ENCODE measurements around the gene HECW1.

HECW1 gene

GRCh38 chr7:43511769-43512515, 399.5 kb downstream of the HECW1 start:
- Histone ChIP-seq H3K4me3 (ENCODE audit: low read depth in 1 of 2, low read length in 2 of 2) (no peak overlapping the region), H3K27me3 (ENCODE audit: control insufficient read depth in 1 of 2, insufficient read depth in 2 of 2, low read length in 2 of 2) (peaks cover 0 to 2% of the 10 kb centered on the region in 2 donors), H3K4me1 (ENCODE audit: control insufficient read depth in 1 of 2, insufficient read depth in 2 of 2, low read length in 2 of 2) (no peaks in the 10 kb centered on the region), H3K27ac (ENCODE audit: low read depth, low read length) (no peak overlapping the region), H3K36me3 (ENCODE audit: control insufficient read depth in 1 of 2, insufficient read depth in 2 of 2, low read length in 2 of 2) (no peaks in the 10 kb centered on the region), H3K9me3 (ENCODE audit: control insufficient read depth in 1 of 2, low read length in 2 of 2) (no peaks in the 10 kb centered on the region), H3K9ac (ENCODE audit: low read depth in 1 of 2, low read length in 2 of 2) (no peak overlapping the region)

GRCh38 chr7:43513251-43513650, 400.8 kb downstream of the HECW1 start:
- Histone ChIP-seq H3K27ac (ENCODE audit: low read depth, low read length) (no peak overlapping the region), H3K4me3 (ENCODE audit: low read depth in 1 of 2, low read length in 2 of 2) (no peak overlapping the region), H3K4me1 (ENCODE audit: control insufficient read depth in 1 of 2, insufficient read depth in 2 of 2, low read length in 2 of 2) (no peaks in the 10 kb centered on the region), H3K9ac (ENCODE audit: low read depth in 1 of 2, low read length in 2 of 2) (no peak overlapping the region), H3K27me3 (ENCODE audit: control insufficient read depth in 1 of 2, insufficient read depth in 2 of 2, low read length in 2 of 2) (peaks cover 0 to 2% of the 10 kb centered on the region in 2 donors), H3K9me3 (ENCODE audit: control insufficient read depth in 1 of 2, low read length in 2 of 2) (no peaks in the 10 kb centered on the region), H3K36me3 (ENCODE audit: control insufficient read depth in 1 of 2, insufficient read depth in 2 of 2, low read length in 2 of 2) (no peaks in the 10 kb centered on the region)

- Histone ChIP-seq H3K9me3 (ENCODE audit: control insufficient read depth in 1 of 2, low read length in 2 of 2) (no peaks in the 10 kb centered on the region), H3K27me3 (ENCODE audit: control insufficient read depth in 1 of 2, insufficient read depth in 2 of 2, low read length in 2 of 2) (peaks cover 0 to 2% of the 10 kb centered on the region in 2 donors), H3K9ac (ENCODE audit: low read depth in 1 of 2, low read length in 2 of 2) (no peak overlapping the region), H3K4me1 (ENCODE audit: control insufficient read depth in 1 of 2, insufficient read depth in 2 of 2, low read length in 2 of 2) (no peaks in the 10 kb centered on the region), H3K36me3 (ENCODE audit: control insufficient read depth in 1 of 2, insufficient read depth in 2 of 2, low read length in 2 of 2) (no peaks in the 10 kb centered on the region), H3K4me3 (ENCODE audit: low read depth in 1 of 2, low read length in 2 of 2) (no peak overlapping the region), H3K27ac (ENCODE audit: low read depth, low read length) (no peak overlapping the region)
These were observed 404.3 kb downstream of the HECW1 start for GRCh38 chr7:43516581-43517342.

GRCh38 chr7:43517464-43517863, 405.0 kb downstream of the HECW1 start:
- H3K9me3 ChIP-seq (ENCODE audit: control insufficient read depth in 1 of 2, low read length in 2 of 2) = no peaks in the 10 kb centered on the region
- peaks cover 0 to 2% of the 10 kb centered on the region in 2 donors for H3K27me3 ChIP-seq (ENCODE audit: control insufficient read depth in 1 of 2, insufficient read depth in 2 of 2, low read length in 2 of 2)
- H3K27ac ChIP-seq (ENCODE audit: low read depth, low read length) = no peak overlapping the region

GRCh38 chr7:43520201-43520600, 407.8 kb downstream of the HECW1 start:
- Histone ChIP-seq H3K27ac (ENCODE audit: low read depth, low read length) (no peak overlapping the region), H3K9me3 (ENCODE audit: control insufficient read depth in 1 of 2, low read length in 2 of 2) (no peaks in the 10 kb centered on the region), H3K36me3 (ENCODE audit: control insufficient read depth in 1 of 2, insufficient read depth in 2 of 2, low read length in 2 of 2) (no peaks in the 10 kb centered on the region), H3K9ac (ENCODE audit: low read depth in 1 of 2, low read length in 2 of 2) (no peak overlapping the region), H3K4me3 (ENCODE audit: low read depth in 1 of 2, low read length in 2 of 2) (no peak overlapping the region), H3K27me3 (ENCODE audit: control insufficient read depth in 1 of 2, insufficient read depth in 2 of 2, low read length in 2 of 2) (peaks cover 0 to 2% of the 10 kb centered on the region in 2 donors), H3K4me1 (ENCODE audit: control insufficient read depth in 1 of 2, insufficient read depth in 2 of 2, low read length in 2 of 2) (no peaks in the 10 kb centered on the region)

More at GRCh38 chr7:43517464-43517863, 405.0 kb downstream of the HECW1 start:
- H3K4me3 ChIP-seq (ENCODE audit: low read depth in 1 of 2, low read length in 2 of 2) = no peak overlapping the region
- no peak overlapping the region for H3K9ac ChIP-seq (ENCODE audit: low read depth in 1 of 2, low read length in 2 of 2)
- H3K4me1 ChIP-seq (ENCODE audit: control insufficient read depth in 1 of 2, insufficient read depth in 2 of 2, low read length in 2 of 2) = no peaks in the 10 kb centered on the region
- H3K36me3 ChIP-seq (ENCODE audit: control insufficient read depth in 1 of 2, insufficient read depth in 2 of 2, low read length in 2 of 2) = no peaks in the 10 kb centered on the region

GRCh38 chr7:43522406-43523156, 410.1 kb downstream of the HECW1 start:
- Histone ChIP-seq H3K27me3 (ENCODE audit: control insufficient read depth in 1 of 2, insufficient read depth in 2 of 2, low read length in 2 of 2) (no peaks in the 10 kb centered on the region), H3K9ac (ENCODE audit: low read depth in 1 of 2, low read length in 2 of 2) (no peak overlapping the region), H3K27ac (ENCODE audit: low read depth, low read length) (no peak overlapping the region), H3K36me3 (ENCODE audit: control insufficient read depth in 1 of 2, insufficient read depth in 2 of 2, low read length in 2 of 2) (no peaks in the 10 kb centered on the region), H3K4me1 (ENCODE audit: control insufficient read depth in 1 of 2, insufficient read depth in 2 of 2, low read length in 2 of 2) (no peaks in the 10 kb centered on the region), H3K9me3 (ENCODE audit: control insufficient read depth in 1 of 2, low read length in 2 of 2) (no peaks in the 10 kb centered on the region), H3K4me3 (ENCODE audit: low read depth in 1 of 2, low read length in 2 of 2) (no peak overlapping the region)

- no peak overlapping the region for H3K27ac ChIP-seq (ENCODE audit: low read depth, low read length)
- no peak overlapping the region for H3K9ac ChIP-seq (ENCODE audit: low read depth in 1 of 2, low read length in 2 of 2)
- H3K27me3 ChIP-seq (ENCODE audit: control insufficient read depth in 1 of 2, insufficient read depth in 2 of 2, low read length in 2 of 2) = no peaks in the 10 kb centered on the region
- H3K9me3 ChIP-seq (ENCODE audit: control insufficient read depth in 1 of 2, low read length in 2 of 2) = no peaks in the 10 kb centered on the region
- no peaks in the 10 kb centered on the region for H3K36me3 ChIP-seq (ENCODE audit: control insufficient read depth in 1 of 2, insufficient read depth in 2 of 2, low read length in 2 of 2)
- no peak overlapping the region for H3K4me3 ChIP-seq (ENCODE audit: low read depth in 1 of 2, low read length in 2 of 2)
- no peaks in the 10 kb centered on the region for H3K4me1 ChIP-seq (ENCODE audit: control insufficient read depth in 1 of 2, insufficient read depth in 2 of 2, low read length in 2 of 2)
These were observed 416.3 kb downstream of the HECW1 start for GRCh38 chr7:43528576-43529354.

- Histone ChIP-seq H3K4me3 (ENCODE audit: low read depth in 1 of 2, low read length in 2 of 2) (no peak overlapping the region), H3K36me3 (ENCODE audit: control insufficient read depth in 1 of 2, insufficient read depth in 2 of 2, low read length in 2 of 2) (no peaks in the 10 kb centered on the region), H3K9me3 (ENCODE audit: control insufficient read depth in 1 of 2, low read length in 2 of 2) (no peaks in the 10 kb centered on the region)
These were observed 418.3 kb downstream of the HECW1 start for GRCh38 chr7:43530553-43531410.

GRCh38 chr7:43531700-43532099, 419.3 kb downstream of the HECW1 start:
- H3K9me3 ChIP-seq (ENCODE audit: control insufficient read depth in 1 of 2, low read length in 2 of 2) = no peaks in the 10 kb centered on the region
- H3K27ac ChIP-seq (ENCODE audit: low read depth, low read length) = no peak overlapping the region
- no peaks in the 10 kb centered on the region for H3K4me1 ChIP-seq (ENCODE audit: control insufficient read depth in 1 of 2, insufficient read depth in 2 of 2, low read length in 2 of 2)

More at GRCh38 chr7:43530553-43531410, 418.3 kb downstream of the HECW1 start:
- Histone ChIP-seq H3K27me3 (ENCODE audit: control insufficient read depth in 1 of 2, insufficient read depth in 2 of 2, low read length in 2 of 2) (no peaks in the 10 kb centered on the region), H3K9ac (ENCODE audit: low read depth in 1 of 2, low read length in 2 of 2) (no peak overlapping the region), H3K4me1 (ENCODE audit: control insufficient read depth in 1 of 2, insufficient read depth in 2 of 2, low read length in 2 of 2) (no peaks in the 10 kb centered on the region), H3K27ac (ENCODE audit: low read depth, low read length) (no peak overlapping the region)

More at GRCh38 chr7:43531700-43532099, 419.3 kb downstream of the HECW1 start:
- H3K36me3 ChIP-seq (ENCODE audit: control insufficient read depth in 1 of 2, insufficient read depth in 2 of 2, low read length in 2 of 2) = no peaks in the 10 kb centered on the region
- H3K27me3 ChIP-seq (ENCODE audit: control insufficient read depth in 1 of 2, insufficient read depth in 2 of 2, low read length in 2 of 2) = no peaks in the 10 kb centered on the region
- H3K9ac ChIP-seq (ENCODE audit: low read depth in 1 of 2, low read length in 2 of 2) = no peak overlapping the region
- H3K4me3 ChIP-seq (ENCODE audit: low read depth in 1 of 2, low read length in 2 of 2) = no peak overlapping the region

Data from duodenal mucosa (tissue), 2 donors.